Smooth muscle cell of the brain vasculature (primary cell): Measurements from ENCODE around the gene ABHD15.

Experiments used
- DNase-seq: peaks from one replicate; pipeline ENCODE4 v3.0.0-alpha.2; 2012; ENCODE audit warnings: low read depth, low spot score

The ABHD15 gene

GRCh38 chr17:29594519-29595090 lies 27.8 kb upstream of the ABHD15 start:
- DNase-seq: no peak

- DNase-seq: no peak
Observed at GRCh38 chr17:29593591-29594518, 27.0 kb upstream of the ABHD15 start.

- DNase-seq: no peak
Observed at GRCh38 chr17:29592850-29593551, 26.2 kb upstream of the ABHD15 start, which contains the start of gene ANKRD13B. ANKRD13B (plus strand) TSS chr17:29593132; CDS start chr17:29593622, 490 bp downstream.

- DNase-seq: no peak
Observed at GRCh38 chr17:29591737-29592608, 25.1 kb upstream of the ABHD15 start.

GRCh38 chr17:29591146-29591736 lies 24.4 kb upstream of the ABHD15 start:
- DNase-seq: no peak

- DNase-seq: no peak
Observed at GRCh38 chr17:29590411-29591145, 23.7 kb upstream of the ABHD15 start.

GRCh38 chr17:29589524-29590410 lies 22.9 kb upstream of the ABHD15 start, which contains the start of gene GIT1:
GIT1 (minus strand) TSS chr17:29589648; CDS start chr17:29589378, 270 bp downstream.
- no peak for DNase-seq

- no peak for DNase-seq
Observed at GRCh38 chr17:29588562-29589411, 21.9 kb upstream of the ABHD15 start.

- DNase-seq: no peak
Observed at GRCh38 chr17:29588017-29588561, 21.3 kb upstream of the ABHD15 start.

GRCh38 chr17:29587591-29587990 lies 20.8 kb upstream of the ABHD15 start:
- DNase-seq: no peak

GRCh38 chr17:29586676-29587469 lies 20.0 kb upstream of the ABHD15 start:
- no peak for DNase-seq

GRCh38 chr17:29585080-29585751 lies 18.4 kb upstream of the ABHD15 start:
- no peak for DNase-seq

GRCh38 chr17:29584452-29585079 lies 17.7 kb upstream of the ABHD15 start:
- DNase-seq: no peak

GRCh38 chr17:29583324-29584248 lies 16.7 kb upstream of the ABHD15 start:
- no peak for DNase-seq

- no peak for DNase-seq
Observed at GRCh38 chr17:29582772-29583171, 15.9 kb upstream of the ABHD15 start.
